ENCODE data around the gene ZFPL1.

Gene ZFPL1

DNA sequence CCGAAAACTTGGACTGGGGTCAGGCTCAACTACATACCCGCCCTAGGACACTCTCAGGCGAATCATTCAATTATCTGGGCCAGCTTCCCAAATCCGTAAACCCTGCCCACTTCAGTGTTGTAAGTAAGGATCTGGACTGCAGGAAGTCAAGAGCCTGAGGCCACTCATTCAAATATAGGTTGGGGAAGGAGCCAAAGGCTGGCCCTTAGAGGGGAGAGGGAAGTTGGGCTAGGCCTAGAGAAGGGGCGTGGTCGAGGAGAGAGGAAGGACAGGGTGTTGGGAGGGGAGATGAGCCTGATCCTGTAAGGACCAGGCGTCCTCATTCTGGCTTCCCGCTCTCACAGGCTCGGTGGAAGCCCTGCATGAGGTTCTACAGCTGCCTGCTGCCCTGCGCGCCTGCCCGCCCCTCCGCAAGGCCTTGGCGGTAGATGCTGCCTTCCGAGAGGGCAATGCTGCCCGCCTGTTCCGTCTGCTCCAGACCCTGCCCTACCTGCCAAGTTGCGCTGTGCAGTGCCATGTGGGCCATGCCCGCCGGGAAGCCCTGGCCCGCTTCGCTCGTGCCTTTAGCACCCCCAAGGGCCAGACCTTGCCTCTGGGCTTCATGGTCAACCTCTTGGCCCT, 40.0 kb upstream of the ZFPL1 start:
- TF ChIP-seq ISL1 (CRISPR knock-in tag; IDR thresholded peaks at IDR 0.05) (no peak), TCF4 (CRISPR knock-in tag; IDR thresholded peaks at IDR 0.05; ENCODE audit: borderline replicate concordance) (no peak), ZNF8 (CRISPR knock-in tag; IDR thresholded peaks at IDR 0.05) (no peak), ZNF70 (CRISPR knock-in tag; IDR thresholded peaks at IDR 0.05) (no peak), ZNF565 (CRISPR knock-in tag; conservative IDR thresholded peaks at IDR 0.05; ENCODE audit: low read depth) (no peak), TSHZ2 (CRISPR knock-in tag; IDR thresholded peaks at IDR 0.05) (no peak), CSDC2 (CRISPR knock-in tag; IDR thresholded peaks at IDR 0.05) (no peak), CREB5 (CRISPR knock-in tag; IDR thresholded peaks at IDR 0.05; ENCODE audit: low read depth) (no peak), ZFP30 (CRISPR knock-in tag; IDR thresholded peaks at IDR 0.05) (no peak), BACH2 (CRISPR knock-in tag; IDR thresholded peaks at IDR 0.05; ENCODE audit: borderline replicate concordance) (no peak)
- ATAC-seq, result no peak

DNA sequence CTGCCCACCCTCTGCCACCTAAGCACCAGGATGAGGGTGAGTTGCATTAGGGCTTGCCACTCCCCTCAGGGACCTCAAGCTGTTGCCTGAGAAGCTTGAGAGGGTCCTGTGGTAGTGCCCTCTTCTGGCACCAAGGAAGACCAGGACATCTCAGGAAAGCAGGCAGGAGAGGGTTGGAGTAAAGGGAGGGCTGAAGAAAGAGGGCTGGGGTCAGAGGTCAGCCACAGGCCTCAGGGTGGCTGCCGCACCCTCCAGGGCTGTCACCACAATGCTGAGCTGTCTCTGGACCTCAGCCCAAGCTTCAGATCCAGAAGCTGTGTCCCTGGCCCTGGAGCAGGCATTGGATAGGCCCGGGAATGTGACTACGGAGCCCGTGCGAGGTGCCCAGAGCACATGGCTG, 39.0 kb upstream of the ZFPL1 start:
- no peak for ATAC-seq
- no peak for TF ChIP-seq POU6F1 (CRISPR knock-in tag; IDR thresholded peaks at IDR 0.05; ENCODE audit: borderline replicate concordance, low read depth)
- TF ChIP-seq, protein P1, sequence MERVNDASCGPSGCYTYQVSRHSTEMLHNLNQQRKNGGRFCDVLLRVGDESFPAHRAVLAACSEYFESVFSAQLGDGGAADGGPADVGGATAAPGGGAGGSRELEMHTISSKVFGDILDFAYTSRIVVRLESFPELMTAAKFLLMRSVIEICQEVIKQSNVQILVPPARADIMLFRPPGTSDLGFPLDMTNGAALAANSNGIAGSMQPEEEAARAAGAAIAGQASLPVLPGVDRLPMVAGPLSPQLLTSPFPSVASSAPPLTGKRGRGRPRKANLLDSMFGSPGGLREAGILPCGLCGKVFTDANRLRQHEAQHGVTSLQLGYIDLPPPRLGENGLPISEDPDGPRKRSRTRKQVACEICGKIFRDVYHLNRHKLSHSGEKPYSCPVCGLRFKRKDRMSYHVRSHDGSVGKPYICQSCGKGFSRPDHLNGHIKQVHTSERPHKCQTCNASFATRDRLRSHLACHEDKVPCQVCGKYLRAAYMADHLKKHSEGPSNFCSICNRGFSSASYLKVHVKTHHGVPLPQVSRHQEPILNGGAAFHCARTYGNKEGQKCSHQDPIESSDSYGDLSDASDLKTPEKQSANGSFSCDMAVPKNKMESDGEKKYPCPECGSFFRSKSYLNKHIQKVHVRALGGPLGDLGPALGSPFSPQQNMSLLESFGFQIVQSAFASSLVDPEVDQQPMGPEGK (CRISPR knock-in tag; IDR thresholded peaks at IDR 0.05; ENCODE audit: borderline replicate concordance), result no peak
- no peak for TF ChIP-seq ZNF565 (CRISPR knock-in tag; conservative IDR thresholded peaks at IDR 0.05; ENCODE audit: low read depth)
- TF ChIP-seq ZFP3 (CRISPR knock-in tag; IDR thresholded peaks at IDR 0.05), result no peak
- no peak for TF ChIP-seq GLIS3 (CRISPR knock-in tag; IDR thresholded peaks at IDR 0.05)
- no peak for TF ChIP-seq ZNF8 (CRISPR knock-in tag; IDR thresholded peaks at IDR 0.05)
- no peak for TF ChIP-seq PPARA (CRISPR knock-in tag; IDR thresholded peaks at IDR 0.05; ENCODE audit: borderline replicate concordance)
- no peak for TF ChIP-seq CSDC2 (CRISPR knock-in tag; IDR thresholded peaks at IDR 0.05)
- TF ChIP-seq CREB5 (CRISPR knock-in tag; IDR thresholded peaks at IDR 0.05; ENCODE audit: low read depth), result no peak
- TF ChIP-seq OSR1 (CRISPR knock-in tag; IDR thresholded peaks at IDR 0.05), result no peak

DNA sequence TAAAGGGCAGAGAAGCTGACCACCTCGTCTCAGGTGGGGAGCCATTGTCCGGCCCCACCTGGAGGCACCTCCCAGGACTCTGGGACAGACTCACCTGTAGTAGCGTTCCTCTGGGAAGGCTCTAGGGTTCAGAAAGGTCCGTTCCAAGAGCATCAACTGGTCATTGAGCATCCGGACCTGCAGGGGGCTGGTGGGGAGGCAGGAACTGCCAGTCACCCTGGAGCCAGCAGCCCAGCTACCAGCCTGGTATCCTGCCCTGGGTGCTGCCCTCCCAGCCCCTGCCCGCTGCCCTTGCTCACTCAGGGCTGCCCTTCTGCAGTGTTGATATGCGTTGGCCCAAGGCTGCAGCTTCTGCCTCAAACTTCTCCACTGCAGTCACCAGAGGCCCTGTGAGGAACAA, 38.3 kb upstream of the ZFPL1 start:
- no peak for TF ChIP-seq CSDC2 (CRISPR knock-in tag; IDR thresholded peaks at IDR 0.05)
- TF ChIP-seq CREB5 (CRISPR knock-in tag; IDR thresholded peaks at IDR 0.05; ENCODE audit: low read depth), result no peak
- TF ChIP-seq TCF4 (CRISPR knock-in tag; IDR thresholded peaks at IDR 0.05; ENCODE audit: borderline replicate concordance), result no peak
- no peak for TF ChIP-seq ZNF70 (CRISPR knock-in tag; IDR thresholded peaks at IDR 0.05)
- TF ChIP-seq GLIS3 (CRISPR knock-in tag; IDR thresholded peaks at IDR 0.05), result no peak
- no peak for TF ChIP-seq PPARA (CRISPR knock-in tag; IDR thresholded peaks at IDR 0.05; ENCODE audit: borderline replicate concordance)
- TF ChIP-seq ZNF565 (CRISPR knock-in tag; conservative IDR thresholded peaks at IDR 0.05; ENCODE audit: low read depth), result no peak
- no peak for TF ChIP-seq ZFP3 (CRISPR knock-in tag; IDR thresholded peaks at IDR 0.05)
- no peak for TF ChIP-seq ZFP30 (CRISPR knock-in tag; IDR thresholded peaks at IDR 0.05)
- TF ChIP-seq, protein P1 (CRISPR knock-in tag; IDR thresholded peaks at IDR 0.05; ENCODE audit: borderline replicate concordance), result no peak
- TF ChIP-seq ISL1 (CRISPR knock-in tag; IDR thresholded peaks at IDR 0.05), result no peak
- no peak for TF ChIP-seq POU6F1 (CRISPR knock-in tag; IDR thresholded peaks at IDR 0.05; ENCODE audit: borderline replicate concordance, low read depth)
- ATAC-seq, result no peak
